HG03432 (cell line): Measurements from ENCODE around the gene NR1I2.
A peak's percentile ranks its signal among the peaks of the same experiment; 100 is the strongest.

ENCODE experiments used
- ATAC-seq: cut with Tn5 transposase; IDR thresholded peaks from one replicate; pipeline ENCODE4 v1.9.1; 2021; ENCODE audit warnings: mild to moderate bottlenecking, moderate library complexity; ENCODE audit not compliant: unreplicated experiment

NR1I2 gene

DNA sequence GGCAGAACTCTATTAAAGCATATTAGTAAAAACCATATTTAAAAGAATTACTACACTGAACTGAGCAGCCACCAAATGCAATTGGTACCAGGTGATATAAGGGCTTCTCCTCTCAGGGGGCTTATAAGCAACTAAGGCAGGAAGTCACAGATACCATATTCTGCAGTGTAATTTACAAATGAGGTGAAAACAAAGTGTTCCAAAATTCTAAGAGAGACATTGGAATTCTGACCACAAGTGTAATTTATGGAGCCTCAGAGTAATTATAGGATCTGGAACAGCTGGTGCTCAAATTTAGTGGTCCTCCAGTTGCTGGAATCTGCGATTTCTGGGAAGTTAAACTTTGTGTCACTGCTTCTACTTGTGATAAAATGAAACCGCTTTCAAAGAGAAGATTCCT lies 3.1 kb upstream of the NR1I2 start:
- ATAC-seq: no peak

DNA sequence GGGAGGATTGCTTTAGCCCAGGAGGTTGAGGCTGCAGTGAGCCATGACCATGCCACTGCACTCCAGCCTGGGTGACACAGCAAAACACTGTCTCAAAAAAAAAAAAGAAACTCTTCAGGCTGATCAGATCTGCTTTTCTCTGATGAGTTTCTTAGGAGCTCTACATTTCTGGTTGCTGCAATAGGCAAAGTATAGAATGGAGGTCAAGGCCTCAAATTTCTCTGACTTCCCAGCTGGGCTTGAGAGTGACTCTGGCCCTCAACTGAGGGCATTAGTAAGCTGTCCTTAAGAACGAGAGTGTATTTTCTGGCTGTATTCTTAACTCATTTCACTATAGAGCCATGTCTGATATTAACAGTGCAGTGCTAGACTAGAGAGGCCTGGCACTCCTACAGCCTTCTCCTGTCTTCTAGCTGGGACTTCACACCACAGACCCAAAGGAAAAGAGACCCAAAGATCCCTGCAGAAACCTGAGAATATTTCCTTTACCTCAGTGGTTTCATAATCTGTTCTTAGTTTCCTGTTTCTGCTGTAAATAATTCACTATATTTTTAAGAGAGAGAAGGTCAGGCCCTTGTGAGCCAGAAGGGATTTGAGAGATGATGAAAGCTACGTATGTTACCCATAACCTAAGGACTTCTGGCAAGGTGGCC lies 2.0 kb upstream of the NR1I2 start:
- peak; percentile 79 for ATAC-seq

DNA sequence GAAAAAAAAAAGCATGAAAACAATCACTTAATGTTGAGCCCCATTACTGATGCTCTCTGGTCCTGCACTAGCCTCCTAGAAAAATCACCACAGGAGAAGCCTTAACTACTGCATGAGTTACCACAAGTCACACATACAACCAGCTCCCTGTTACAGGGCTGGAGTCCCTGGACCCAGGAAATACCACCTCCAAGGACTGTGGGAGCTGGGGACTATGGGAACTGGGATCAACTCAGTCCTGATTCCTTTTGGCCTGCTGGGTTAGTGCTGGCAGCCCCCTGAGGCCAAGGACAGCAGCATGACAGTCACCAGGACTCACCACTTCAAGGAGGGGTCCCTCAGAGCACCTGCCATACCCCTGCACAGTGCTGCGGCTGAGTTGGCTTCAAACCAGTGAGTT lies 559 bp downstream of the NR1I2 start:
- ATAC-seq: no peak

DNA sequence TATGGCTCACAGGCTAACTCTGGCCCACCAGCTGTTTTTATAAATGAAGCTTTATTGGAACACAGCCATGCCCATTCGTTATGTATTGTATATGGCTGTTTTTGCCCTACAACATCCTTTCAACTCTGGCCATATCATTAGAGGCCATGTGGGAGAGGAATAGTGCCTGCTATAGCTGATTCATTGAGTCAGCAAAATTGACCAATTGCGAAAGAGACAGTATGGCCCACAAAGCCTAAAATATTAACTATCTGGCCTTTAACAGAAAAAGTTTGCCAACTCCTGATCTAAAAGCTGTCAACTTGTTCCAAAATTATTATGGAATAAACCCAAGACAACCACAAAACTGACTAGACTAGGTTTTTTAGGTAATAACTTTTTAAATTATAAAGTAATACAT lies 1.4 kb downstream of the NR1I2 start:
- no peak for ATAC-seq

DNA sequence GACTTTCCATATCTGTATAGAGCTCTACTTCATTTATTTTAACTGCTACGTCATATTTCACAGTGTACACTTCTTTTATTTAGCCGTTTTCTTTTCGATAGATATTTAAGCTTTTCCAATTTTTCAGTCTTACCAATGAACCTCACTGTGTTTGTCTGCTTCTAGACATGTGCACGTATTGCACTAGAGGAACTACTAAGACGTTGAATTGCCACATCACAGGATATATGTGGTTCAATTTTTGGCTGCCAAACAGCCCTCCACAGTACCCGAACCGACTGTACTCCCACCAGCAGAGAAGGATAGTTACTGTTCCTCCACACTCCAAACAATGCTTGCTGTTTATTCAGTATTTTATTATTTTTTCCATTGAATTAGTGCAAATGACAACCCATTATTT lies 2.0 kb downstream of the NR1I2 start:
- ATAC-seq: no peak

DNA sequence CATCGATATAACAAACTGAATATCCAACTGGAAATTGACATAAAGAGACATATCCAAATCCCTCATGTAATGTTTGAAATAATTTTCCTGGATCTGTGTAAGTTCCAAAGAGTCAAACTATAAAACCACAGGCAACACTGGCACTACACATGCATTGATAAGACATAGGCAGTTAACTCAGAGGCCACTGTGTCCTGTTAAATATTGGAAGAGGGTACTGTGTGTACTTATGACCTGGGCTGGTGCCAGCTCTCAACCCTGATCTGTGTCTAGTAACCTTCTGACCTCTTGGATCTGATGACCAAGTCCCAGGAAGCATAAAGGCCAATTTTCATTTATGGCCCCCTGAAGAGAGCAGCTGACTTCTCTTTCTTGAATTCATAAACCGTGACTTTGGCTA lies 4.5 kb downstream of the NR1I2 start:
- ATAC-seq: no peak

DNA sequence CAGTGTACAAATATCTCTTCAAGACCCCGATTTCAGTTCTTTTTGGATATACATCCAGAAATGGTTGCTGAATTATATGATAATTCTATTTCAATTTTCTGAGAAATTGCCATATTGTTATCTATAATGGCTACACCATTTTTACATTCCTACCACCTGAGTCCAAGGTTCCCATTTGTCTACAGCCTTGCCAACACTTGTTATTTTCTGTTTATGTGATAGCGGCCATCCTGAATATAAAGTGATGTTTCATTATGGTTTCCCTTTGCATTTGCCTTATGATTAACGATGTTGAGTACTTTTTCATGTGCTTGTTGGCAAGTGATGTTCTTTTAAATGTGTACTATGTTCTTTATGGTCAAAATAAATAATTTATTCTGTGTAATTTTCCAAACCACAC lies 8.5 kb downstream of the NR1I2 start:
- ATAC-seq: no peak

DNA sequence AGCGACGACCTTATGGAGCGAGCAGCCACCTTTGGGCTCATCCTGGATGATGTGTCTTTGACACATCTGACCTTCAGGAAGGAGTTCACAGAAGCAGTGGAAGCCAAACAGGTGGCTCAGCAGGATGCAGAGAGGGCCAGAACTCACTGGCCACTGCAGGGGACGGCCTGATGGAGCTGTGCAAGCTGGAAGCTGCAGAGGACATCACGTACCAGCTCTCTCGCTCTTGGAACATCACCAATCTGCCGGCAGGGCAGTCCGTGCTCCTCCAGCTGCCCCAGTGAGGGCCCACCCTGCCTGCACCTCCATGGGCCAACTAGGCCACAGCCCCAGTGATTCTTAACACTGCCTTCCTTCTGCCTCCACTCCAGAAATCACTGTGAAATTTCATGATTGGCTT lies 10.4 kb downstream of the NR1I2 start:
- ATAC-seq: no peak

DNA sequence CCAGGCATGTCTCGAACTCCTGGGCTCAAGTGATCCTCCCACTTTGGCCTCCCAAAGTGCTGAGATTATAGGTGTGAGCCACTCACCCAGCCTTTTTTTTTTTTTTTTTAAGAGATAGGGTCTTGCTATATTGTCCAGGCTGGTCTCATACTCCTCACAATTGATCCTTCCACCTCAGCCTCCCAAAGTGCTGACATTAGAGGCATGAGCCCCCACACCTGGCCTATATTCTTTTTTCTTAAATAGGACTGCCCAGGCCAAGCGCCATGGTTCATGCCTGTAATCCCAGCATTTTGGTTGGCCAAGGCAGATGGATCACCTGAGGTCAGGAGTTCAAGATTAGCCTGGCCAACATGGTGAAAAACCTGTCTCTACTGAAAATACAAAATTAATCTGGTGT lies 12.5 kb downstream of the NR1I2 start:
- no peak for ATAC-seq

DNA sequence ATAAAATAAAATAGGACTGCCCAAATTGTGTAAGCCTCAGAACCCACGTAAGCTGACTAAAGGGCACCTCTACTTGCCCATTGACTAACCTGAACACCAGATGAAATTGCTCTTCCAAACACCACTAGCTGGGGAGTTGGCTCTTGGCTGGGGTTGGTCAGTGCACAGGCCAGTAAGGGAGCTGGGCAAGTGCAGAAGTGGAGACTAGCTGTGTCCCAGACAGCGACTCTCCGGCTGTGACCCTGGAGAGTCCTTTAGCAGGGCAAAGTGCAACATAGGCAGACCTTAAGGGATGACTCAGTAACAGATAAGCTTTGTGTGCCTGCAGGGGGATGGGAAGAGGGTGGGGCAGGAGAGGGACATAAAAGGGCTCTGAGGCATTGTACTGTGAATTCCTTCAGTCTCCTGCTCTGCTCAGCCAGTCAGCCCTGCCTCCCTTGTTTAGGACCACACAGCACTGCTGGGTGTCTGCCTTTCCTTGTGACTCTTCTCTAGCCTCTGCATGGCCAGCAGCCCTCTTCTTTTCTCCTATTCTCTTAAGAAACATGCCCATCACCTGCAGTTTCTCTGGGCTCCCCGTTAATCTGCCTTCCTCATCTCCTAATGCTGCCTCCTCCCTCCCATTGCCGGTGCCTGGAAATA lies 13.2 kb downstream of the NR1I2 start:
- ATAC-seq: no peak

DNA sequence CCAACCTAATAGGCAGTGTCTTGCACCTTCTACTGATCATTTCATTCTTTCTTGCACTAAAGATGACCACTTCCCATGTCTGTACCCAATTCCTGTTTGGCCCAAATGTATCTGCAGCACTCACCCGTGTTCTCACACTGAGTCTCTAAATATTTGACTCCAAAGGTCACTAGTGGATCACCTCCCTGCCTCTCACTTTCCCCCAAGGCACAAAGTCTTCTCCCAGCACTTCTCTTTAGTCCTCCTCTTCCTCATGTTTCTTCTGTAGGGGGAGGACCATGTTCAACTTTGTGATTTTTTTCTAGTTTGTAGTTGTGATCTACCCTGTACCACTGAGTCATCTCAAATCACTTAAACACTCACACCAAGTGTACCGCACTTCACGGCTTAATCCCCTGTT lies 13.9 kb downstream of the NR1I2 start:
- no peak for ATAC-seq

DNA sequence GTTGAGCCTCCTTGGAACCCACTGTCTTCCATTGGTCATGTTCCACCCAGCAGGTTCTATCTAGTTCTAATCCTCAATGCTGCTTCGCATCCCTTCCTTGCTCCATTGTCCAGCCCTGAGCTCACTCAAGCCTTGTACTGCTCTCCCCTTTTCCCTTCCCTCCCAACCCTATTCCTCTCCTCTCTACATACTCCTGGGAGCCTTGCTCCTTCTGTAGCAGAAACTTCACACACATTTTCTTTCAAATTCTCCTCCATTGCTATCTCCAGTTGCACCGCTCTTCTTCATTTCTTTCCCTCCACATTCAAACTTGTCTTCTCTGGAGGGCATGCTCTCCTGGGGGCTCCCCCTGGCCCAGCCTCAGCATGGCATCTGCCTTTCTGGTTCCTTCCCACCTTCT lies 14.5 kb downstream of the NR1I2 start:
- ATAC-seq: no peak

DNA sequence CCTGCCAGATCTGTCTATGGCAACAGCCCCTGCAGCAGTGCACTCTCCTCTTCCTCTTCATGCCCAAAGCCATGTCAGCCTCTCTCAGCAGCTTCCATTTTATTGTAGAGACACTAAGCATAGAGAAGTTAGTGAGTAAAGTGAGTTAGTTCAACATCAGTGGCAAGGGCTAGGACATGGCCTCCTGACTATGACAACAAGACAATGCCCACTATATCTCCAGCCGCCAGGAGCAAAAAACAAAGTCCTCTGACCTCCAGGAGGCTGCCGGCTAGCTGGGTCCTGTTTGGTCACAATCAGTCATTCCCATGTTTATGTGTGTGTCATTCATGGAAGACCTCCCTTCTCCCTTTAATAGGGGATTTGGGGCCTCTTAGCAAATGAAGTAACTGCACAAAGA lies 14.9 kb downstream of the NR1I2 start:
- ATAC-seq: no peak

DNA sequence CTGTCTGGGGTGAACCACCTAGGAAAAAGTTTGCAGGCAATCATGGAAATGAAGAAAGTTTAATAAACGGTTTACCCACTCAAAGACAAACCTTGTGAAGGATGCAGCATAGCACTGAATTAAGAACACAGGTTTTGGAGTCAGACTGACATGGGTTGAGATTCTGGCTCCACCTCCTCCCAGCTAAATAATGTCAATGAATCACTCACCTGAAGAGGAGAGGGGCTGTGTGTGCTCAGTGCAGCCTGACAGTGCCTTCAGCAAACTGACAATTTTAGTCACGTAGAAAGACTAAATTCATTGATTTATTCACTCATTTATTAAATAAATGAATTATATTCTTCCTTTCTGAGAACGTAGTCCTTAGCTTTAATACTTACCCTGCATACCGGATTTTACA lies 18.9 kb downstream of the NR1I2 start:
- no peak for ATAC-seq

DNA sequence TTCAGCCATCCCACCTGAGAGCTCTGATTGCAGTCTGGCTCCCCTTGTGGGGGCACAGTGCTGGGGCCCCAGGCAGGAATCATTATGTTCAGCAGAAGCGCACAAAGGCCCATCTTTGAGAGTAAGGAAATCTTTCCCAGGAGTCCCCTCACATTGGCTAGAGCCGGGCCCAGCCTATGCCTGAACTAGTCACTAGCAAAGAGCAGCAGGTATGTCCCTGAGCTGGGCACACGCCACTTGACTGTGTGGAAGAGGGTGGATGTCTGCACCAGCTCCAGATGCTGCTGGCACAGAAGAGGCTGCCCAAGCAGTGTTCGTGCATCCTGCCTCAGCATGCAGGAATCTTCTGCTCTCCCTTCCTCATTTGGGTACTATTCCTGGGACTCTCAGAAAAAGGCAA lies 26.3 kb downstream of the NR1I2 start:
- no peak for ATAC-seq

DNA sequence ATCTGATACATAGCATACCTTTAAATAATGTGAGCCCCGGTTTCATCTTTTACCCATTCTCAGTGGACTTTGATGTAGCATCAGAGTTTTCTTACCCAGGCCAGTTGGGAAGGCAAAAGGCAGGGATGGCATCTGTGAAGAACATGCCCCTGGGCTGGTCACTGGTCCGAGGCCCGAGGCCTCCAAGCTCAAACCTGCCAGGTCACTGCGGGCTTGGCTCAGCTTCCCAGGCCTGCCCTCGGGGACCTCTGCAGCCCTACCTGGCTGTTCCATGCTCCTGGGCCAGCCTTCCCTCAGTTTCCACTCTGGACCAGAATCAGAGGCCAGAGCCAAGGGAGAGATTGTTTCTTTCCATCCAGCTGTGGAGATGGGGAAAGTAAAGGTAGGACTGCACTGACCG lies 26.9 kb downstream of the NR1I2 start:
- ATAC-seq: no peak

DNA sequence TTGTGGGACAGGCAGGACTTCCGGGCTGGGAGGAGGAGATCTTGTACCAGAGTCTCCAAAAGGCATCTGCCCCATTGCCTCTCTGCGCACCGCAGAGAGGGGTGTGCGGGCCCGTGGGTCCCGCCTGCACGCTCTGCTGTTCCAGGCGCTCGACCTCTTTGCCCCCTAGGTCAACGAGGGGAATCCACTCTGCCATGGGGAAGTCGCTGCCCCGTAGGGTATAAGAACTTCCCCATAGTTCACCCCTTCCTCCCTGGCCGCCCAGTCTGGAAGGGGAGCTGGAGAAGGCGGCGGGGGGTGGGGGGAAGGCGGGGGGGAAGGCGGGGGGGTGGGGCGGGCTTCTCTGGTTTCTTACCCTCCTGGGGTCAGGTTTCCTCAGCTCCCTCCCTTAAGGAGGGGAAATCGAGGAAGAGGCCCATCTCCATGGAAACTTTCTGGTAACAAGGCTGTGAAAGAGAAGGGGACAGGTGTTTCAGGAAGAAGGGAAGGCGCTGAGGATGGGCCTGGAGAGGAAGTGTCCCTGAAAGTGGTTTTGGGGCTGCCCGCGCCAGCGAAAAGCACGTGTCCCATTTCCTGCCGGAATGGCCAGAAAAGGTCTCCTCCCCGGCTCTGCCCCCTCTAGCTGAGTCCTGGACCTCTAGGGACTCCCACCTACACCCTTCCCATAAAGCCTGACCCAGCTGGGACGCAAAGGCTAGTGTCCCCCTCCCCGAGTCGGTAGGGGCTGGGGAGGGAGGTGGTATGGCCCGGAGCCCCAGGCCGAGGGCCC lies 27.5 kb downstream of the NR1I2 start:
- peak; percentile 41 for ATAC-seq

DNA sequence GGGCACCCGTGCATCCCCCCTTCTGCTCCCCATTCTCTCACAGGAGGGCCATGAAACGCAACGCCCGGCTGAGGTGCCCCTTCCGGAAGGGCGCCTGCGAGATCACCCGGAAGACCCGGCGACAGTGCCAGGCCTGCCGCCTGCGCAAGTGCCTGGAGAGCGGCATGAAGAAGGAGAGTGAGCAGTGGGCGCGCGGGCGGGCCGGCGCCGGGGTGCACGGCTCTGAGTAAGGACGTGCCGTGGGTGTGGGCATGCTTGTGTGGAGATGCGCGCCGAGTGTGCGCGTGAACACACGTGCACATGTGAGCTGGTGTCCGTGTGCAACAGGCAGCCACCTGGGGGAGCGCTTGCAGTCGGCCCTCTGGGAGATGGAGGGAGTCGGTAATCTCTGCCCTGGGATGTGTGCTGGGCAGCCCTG lies 28.1 kb downstream of the NR1I2 start:
- ATAC-seq: peak; percentile 86

DNA sequence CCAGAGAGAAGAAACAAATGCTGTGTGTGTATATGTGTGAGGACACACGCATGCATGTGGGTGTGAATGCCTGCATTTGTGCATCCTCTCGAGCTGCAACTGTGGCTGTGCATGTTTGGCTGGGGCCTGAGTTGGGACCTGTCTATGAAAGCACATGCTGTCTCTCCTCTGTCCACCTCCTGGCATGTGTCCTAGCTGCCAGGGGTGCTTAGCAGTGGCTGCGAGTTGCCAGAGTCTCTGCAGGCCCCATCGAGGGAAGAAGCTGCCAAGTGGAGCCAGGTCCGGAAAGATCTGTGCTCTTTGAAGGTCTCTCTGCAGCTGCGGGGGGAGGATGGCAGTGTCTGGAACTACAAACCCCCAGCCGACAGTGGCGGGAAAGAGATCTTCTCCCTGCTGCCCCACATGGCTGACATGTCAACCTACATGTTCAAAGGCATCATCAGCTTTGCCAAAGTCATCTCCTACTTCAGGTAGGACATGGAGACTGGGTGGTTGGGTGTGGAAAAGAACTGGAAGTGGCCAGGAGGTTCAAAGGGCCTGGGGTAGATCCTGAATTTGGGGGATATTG lies 30.7 kb downstream of the NR1I2 start:
- ATAC-seq: no peak

DNA sequence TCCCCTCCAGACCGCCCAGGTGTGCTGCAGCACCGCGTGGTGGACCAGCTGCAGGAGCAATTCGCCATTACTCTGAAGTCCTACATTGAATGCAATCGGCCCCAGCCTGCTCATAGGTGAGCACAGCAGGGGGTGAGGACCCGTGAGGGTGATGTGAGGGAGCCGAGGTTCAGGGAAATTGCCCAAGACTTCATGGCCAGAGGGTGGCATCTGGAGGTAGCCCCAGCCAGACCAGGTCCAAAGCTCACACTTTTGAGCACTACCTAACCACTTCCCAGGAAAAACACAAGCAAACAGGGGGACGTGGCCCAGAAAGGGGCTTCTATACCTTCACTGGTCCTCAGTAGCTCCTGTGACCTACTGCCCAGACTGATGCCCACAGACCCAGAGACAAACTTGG lies 33.8 kb downstream of the NR1I2 start:
- ATAC-seq: no peak

DNA sequence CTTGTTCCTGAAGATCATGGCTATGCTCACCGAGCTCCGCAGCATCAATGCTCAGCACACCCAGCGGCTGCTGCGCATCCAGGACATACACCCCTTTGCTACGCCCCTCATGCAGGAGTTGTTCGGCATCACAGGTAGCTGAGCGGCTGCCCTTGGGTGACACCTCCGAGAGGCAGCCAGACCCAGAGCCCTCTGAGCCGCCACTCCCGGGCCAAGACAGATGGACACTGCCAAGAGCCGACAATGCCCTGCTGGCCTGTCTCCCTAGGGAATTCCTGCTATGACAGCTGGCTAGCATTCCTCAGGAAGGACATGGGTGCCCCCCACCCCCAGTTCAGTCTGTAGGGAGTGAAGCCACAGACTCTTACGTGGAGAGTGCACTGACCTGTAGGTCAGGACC lies 35.2 kb downstream of the NR1I2 start:
- ATAC-seq: no peak
